ENCODE measurements around the gene GALNT9.

Gene GALNT9

GRCh38 chr12:132180648-132181546, 148.5 kb downstream of the GALNT9 start:
- Histone ChIP-seq H3K4me3 (ENCODE audit: severe bottlenecking) (no peak overlapping the region), H3K27ac (ENCODE audit: poor library complexity, severe bottlenecking) (no peak overlapping the region), H3K36me3 (ENCODE audit: low read depth) (no peaks in the 10 kb centered on the region), H3K27me3 (ENCODE audit: insufficient read depth, poor library complexity, severe bottlenecking) (peaks cover 42% of the 10 kb centered on the region), H3K9me3 (ENCODE audit: severe bottlenecking) (no peaks in the 10 kb centered on the region), H3K4me1 (ENCODE audit: insufficient read depth, poor library complexity, severe bottlenecking) (no peaks in the 10 kb centered on the region)
- ATAC-seq (ENCODE audit: low read depth) (no peak), DNase-seq (ENCODE audit: low spot score) (no peak)
- TF ChIP-seq, protein P1, sequence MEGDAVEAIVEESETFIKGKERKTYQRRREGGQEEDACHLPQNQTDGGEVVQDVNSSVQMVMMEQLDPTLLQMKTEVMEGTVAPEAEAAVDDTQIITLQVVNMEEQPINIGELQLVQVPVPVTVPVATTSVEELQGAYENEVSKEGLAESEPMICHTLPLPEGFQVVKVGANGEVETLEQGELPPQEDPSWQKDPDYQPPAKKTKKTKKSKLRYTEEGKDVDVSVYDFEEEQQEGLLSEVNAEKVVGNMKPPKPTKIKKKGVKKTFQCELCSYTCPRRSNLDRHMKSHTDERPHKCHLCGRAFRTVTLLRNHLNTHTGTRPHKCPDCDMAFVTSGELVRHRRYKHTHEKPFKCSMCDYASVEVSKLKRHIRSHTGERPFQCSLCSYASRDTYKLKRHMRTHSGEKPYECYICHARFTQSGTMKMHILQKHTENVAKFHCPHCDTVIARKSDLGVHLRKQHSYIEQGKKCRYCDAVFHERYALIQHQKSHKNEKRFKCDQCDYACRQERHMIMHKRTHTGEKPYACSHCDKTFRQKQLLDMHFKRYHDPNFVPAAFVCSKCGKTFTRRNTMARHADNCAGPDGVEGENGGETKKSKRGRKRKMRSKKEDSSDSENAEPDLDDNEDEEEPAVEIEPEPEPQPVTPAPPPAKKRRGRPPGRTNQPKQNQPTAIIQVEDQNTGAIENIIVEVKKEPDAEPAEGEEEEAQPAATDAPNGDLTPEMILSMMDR (IDR thresholded peaks at IDR 0.05; ENCODE audit: poor library complexity, severe bottlenecking), result no peak

DNA sequence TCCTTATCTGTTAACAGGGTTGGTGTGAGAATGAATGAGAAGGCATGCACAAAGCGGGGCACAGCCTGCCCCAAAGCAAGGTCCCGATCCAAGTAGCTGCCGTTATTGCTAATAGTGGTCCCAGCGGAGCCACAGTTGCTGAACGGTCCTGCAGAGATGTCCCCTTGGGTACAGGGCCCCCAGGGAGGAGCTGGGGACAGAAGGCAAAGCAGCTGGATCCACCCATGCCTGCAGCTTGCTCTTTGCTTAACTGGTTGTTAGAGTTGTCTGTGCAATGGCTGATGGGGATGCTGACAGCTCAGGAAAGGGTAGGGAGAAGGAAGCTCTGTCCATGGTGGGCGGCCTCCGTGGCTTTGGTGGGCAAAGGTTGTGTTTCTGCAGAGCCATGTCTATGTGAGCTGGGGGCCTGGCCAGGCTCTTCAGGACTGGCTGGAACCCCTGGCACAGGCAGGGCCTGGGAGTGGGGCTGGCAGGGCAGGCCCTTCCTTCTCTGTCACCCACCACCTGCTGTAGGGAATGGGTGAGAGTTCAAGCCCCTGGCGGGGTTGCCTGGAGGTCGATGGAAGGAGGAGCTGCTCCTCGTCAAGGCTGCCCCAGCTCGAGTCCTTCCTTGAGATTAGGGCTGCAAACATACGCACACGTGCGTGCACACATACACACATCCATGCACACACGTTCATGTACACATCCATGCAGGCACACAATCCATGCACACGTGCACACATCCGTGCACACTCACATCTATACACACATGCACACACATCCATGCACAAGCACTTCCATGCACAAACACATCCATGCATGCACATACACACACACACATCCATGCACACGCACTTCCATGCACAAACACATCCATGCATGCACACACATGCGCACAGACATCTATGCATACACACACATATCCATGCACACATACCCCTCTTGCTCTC, 149.7 kb downstream of the GALNT9 start:
- Histone ChIP-seq H3K4me3 (ENCODE audit: severe bottlenecking) (no peak overlapping the region), H3K27ac (ENCODE audit: poor library complexity, severe bottlenecking) (no peak overlapping the region), H3K9me3 (ENCODE audit: severe bottlenecking) (no peaks in the 10 kb centered on the region), H3K36me3 (ENCODE audit: low read depth) (no peaks in the 10 kb centered on the region), H3K4me1 (ENCODE audit: insufficient read depth, poor library complexity, severe bottlenecking) (no peaks in the 10 kb centered on the region), H3K27me3 (ENCODE audit: insufficient read depth, poor library complexity, severe bottlenecking) (peaks cover 48% of the 10 kb centered on the region)
- no peak for ATAC-seq (ENCODE audit: low read depth)
- DNase-seq (ENCODE audit: low spot score), result no peak
- TF ChIP-seq, protein P1 (IDR thresholded peaks at IDR 0.05; ENCODE audit: poor library complexity, severe bottlenecking), result no peak

DNA sequence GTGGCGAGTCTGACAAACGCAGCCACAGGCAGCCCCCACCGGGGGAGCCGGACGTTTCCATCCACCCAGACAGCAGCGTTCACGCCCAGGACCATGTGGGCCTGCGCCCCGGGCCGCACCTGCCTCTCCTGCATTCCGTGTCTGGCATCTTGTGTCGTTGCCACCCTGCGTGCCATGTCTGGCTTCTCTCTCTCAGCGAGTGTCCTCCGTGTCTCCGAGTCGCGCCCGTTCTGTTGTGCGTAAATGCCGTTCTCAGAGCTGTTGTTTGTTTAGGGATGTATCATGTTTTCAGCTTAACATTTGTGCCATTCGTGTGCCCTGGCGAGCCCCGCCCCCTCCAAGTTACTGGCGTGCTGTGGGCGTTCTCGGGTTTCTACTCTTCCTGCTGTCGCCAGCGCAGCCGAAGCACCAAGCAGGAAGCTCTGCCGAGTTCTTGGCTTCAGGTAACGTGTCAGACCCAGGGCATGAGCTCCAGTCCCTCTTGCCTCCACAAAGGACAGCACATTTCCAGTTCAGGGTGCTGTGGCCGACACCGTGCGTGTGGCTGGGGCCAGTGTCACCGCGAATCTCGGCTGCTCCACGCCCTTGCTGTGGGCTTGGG, 150.5 kb downstream of the GALNT9 start:
- Histone ChIP-seq H3K36me3 (ENCODE audit: low read depth) (no peaks in the 10 kb centered on the region), H3K4me1 (ENCODE audit: insufficient read depth, poor library complexity, severe bottlenecking) (no peaks in the 10 kb centered on the region), H3K4me3 (ENCODE audit: severe bottlenecking) (no peak overlapping the region), H3K9me3 (ENCODE audit: severe bottlenecking) (no peaks in the 10 kb centered on the region), H3K27ac (ENCODE audit: poor library complexity, severe bottlenecking) (no peak overlapping the region), H3K27me3 (ENCODE audit: insufficient read depth, poor library complexity, severe bottlenecking) (peaks cover 49% of the 10 kb centered on the region)
- DNase-seq (ENCODE audit: low spot score) (no peak), ATAC-seq (ENCODE audit: low read depth) (peak; percentile 35)
- TF ChIP-seq, protein P1 (IDR thresholded peaks at IDR 0.05; ENCODE audit: poor library complexity, severe bottlenecking), result no peak

DNA sequence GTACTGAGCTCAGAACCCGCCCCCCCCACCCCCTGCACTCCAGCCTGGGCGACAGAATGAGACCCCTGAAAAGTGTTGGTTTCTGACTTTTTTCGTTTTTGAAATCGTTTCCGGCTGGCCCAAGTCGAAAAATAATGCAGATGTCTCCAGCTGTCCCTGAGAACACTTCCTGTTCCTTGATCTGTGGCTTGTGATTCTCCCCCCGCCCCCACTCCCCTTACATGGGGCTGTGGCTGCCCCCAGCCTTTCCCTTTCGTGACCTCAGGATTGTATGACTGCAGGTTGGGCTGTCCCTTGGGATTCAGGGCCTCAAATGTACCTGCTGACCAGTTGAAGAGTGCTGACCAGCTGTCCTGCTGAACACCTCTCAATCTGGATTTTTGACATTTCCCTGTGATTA, 151.1 kb downstream of the GALNT9 start:
- Histone ChIP-seq H3K27me3 (ENCODE audit: insufficient read depth, poor library complexity, severe bottlenecking) (peaks cover 52% of the 10 kb centered on the region), H3K4me3 (ENCODE audit: severe bottlenecking) (no peak overlapping the region), H3K4me1 (ENCODE audit: insufficient read depth, poor library complexity, severe bottlenecking) (no peaks in the 10 kb centered on the region), H3K9me3 (ENCODE audit: severe bottlenecking) (no peaks in the 10 kb centered on the region), H3K27ac (ENCODE audit: poor library complexity, severe bottlenecking) (no peak overlapping the region), H3K36me3 (ENCODE audit: low read depth) (no peaks in the 10 kb centered on the region)
- no peak for ATAC-seq (ENCODE audit: low read depth)
- TF ChIP-seq, protein P1 (IDR thresholded peaks at IDR 0.05; ENCODE audit: poor library complexity, severe bottlenecking), result no peak
- no peak for DNase-seq (ENCODE audit: low spot score)
